Osteocyte (in vitro differentiated cells): ENCODE data around the gene EFNA5. TPM values are rescaled to one million over a fixed set of nuclear protein-coding genes. Genes with fewer than 3 reads are reported as not detected.
A peak's percentile ranks its signal among the peaks of the same experiment; 100 is the strongest.

Source experiments
- DNase-seq: peaks from one replicate; pipeline ENCODE4 v3.0.0; 2021; ENCODE audit warnings: mixed read lengths; ENCODE audit not compliant: unreplicated experiment; ENCODE audit errors: extremely low spot score
- H3K27ac Mint-ChIP-seq: one replicate; pipeline ENCODE4 v1.8.0; 2021; ENCODE audit warnings: mild to moderate bottlenecking, mixed read lengths; ENCODE audit not compliant: unreplicated experiment
- H3K27me3 Mint-ChIP-seq: one replicate; pipeline ENCODE4 v1.8.0; 2021; ENCODE audit warnings: mixed read lengths; ENCODE audit not compliant: unreplicated experiment
- H3K36me3 Mint-ChIP-seq: one replicate; pipeline ENCODE4 v1.8.0; 2021; ENCODE audit warnings: mixed read lengths; ENCODE audit not compliant: unreplicated experiment
- H3K4me1 Mint-ChIP-seq: one replicate; pipeline ENCODE4 v1.8.0; 2021; ENCODE audit warnings: mixed read lengths; ENCODE audit not compliant: unreplicated experiment
- H3K4me3 Mint-ChIP-seq: one replicate; pipeline ENCODE4 v1.8.0; 2021; ENCODE audit warnings: mild to moderate bottlenecking, moderate library complexity, mixed read lengths; ENCODE audit not compliant: unreplicated experiment
- H3K9me3 Mint-ChIP-seq: one replicate; pipeline ENCODE4 v1.8.0; 2021; ENCODE audit warnings: mixed read lengths; ENCODE audit not compliant: unreplicated experiment
- CTCF ChIP-seq: fragments of 200-600 bp; sonication (generic); IDR thresholded peaks from 2 replicates; pipeline ENCODE4 v1.5.0; 2021; ENCODE audit warnings: antibody characterized with exemption, mild to moderate bottlenecking, moderate library complexity
- total RNA-seq: library from RNA; stranded (reverse); gene quantifications from 2 replicates; pipeline ENCODE4 v1.2.1, GENCODE V29; 2021

The EFNA5 gene
- total RNA-seq, 1 donor from 2014 or later, result 34.2 TPM

- Mint-ChIP-seq H3K9me3 (no peaks in the 10 kb centered on the region), H3K36me3 (no peaks in the 10 kb centered on the region), H3K4me1 (peaks cover 30% of the 10 kb centered on the region), H3K4me3 (peak overlapping the region; percentile 92), H3K27me3 (no peaks in the 10 kb centered on the region), H3K27ac (peak overlapping the region; percentile 76)
- DNase-seq, result no peak
- no peak for TF ChIP-seq CTCF
Measured at GRCh38 chr5:107670087-107670931, 428 bp downstream of the EFNA5 start.

GRCh38 chr5:107669096-107670031, 1.4 kb downstream of the EFNA5 start:
- peaks cover 32% of the 10 kb centered on the region for H3K4me1 Mint-ChIP-seq
- H3K36me3 Mint-ChIP-seq, result no peaks in the 10 kb centered on the region
- TF ChIP-seq CTCF, result no peak
- no peaks in the 10 kb centered on the region for H3K9me3 Mint-ChIP-seq
- H3K27ac Mint-ChIP-seq, result peak overlapping the region; percentile 89
- peak; percentile 84 for DNase-seq
- peak overlapping the region; percentile 92 for H3K4me3 Mint-ChIP-seq
- no peaks in the 10 kb centered on the region for H3K27me3 Mint-ChIP-seq

DNA sequence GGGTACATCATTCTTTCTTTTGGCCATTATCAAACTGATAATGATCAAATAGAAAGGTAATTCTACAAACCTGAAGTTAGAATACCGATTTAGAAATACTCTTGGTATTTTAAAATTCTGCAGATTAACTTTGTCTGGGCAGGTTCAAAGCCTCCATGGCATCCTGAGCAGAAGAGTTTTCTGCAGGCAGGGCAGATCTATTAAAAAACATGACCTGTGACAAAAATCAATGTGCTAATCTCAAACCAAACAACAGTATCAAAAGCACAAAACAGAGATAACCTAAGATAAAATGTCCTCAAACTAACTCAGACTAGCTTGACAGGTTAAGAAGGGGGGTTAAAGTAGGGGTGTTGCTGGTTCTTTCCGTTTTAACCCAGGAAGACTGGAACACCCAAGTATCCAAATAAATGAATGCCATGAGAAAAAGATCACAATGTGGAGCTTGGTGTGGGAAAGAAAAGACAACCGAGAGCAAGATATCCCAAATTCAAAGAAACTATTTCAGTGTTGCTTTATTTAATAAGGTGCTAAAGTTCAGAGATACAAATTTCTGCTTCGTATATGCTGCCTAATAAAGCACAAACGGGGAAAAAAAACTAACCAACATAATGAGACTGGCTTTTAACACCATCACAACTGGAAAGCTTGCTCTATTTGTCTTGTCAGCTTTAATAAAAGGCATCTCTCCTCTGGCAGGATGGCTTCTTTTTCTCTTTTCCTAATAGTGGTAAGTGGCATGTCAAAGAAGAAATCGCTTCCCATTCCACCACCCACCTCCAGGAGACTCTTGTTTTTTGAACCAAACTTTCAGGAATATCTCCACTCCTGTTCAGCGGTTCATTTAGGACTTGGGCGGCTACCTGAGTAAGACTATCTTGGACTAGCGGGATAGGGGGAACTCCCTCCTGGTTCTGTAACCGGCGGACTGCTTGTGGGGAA, 2.3 kb downstream of the EFNA5 start:
- DNase-seq, result no peak
- Mint-ChIP-seq H3K36me3 (no peaks in the 10 kb centered on the region), H3K27ac (peak overlapping the region; percentile 89), H3K9me3 (no peaks in the 10 kb centered on the region), H3K27me3 (no peaks in the 10 kb centered on the region), H3K4me3 (peak overlapping the region; percentile 92), H3K4me1 (peaks cover 28% of the 10 kb centered on the region)
- peak; percentile 16 for TF ChIP-seq CTCF

- peaks cover 33% of the 10 kb centered on the region for H3K4me1 Mint-ChIP-seq
- no peak for TF ChIP-seq CTCF
Measured at GRCh38 chr5:107666051-107666655, 4.6 kb downstream of the EFNA5 start.

More at GRCh38 chr5:107666051-107666655, 4.6 kb downstream of the EFNA5 start:
- Mint-ChIP-seq H3K9me3 (no peaks in the 10 kb centered on the region), H3K4me3 (no peak overlapping the region), H3K27me3 (no peaks in the 10 kb centered on the region), H3K27ac (no peak overlapping the region), H3K36me3 (peaks cover 2% of the 10 kb centered on the region)
- no peak for DNase-seq
